ENCODE measurements around the gene MYO7B.

The MYO7B gene

DNA sequence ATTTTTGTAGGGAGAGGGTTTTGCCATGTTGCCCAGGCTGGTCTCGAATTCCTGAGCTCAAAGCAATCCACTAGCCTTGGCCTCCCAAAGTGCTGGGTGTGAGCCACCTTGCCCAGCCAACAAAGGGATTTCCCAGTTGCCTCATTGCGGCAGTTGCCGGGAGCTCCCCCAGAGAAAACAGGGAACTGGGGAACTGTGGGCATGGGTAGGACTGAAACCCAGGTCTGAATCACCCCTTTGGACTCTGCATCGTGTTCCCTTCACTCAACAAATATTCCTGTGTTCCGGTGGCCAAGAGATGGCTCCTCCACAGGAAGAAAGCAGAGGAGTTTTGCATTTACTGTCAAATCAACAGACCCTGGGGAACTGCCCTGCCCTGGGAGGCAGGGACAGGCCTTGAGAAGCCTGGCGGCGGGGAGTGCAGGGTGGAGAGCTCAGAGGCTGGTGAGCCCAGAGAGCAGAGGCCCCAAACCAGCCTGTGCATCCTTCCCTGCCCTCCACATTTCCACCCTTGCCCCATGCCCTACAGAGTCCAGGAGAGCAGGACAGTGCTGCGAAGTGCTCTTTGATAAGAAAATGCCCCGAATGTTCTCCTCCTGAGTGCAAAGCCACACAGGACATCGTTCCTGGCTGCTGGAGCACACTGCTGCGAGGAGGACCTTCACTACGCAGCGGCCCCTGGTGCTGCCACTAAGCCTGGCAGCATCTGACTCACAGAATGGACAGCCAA lies 24.9 kb downstream of the MYO7B start:
- DNase-seq, result no peak
- no peak overlapping the region for H3K4me3 ChIP-seq (ENCODE audit: low read depth, low read length)
- in situ Hi-C loops (cut with HindIII; ENCODE audit: low pct_ligation_motif_present, low sequenced_read_pairs), result no loop called here
- H3K27ac ChIP-seq, result no peak overlapping the region
- no peaks in the 10 kb centered on the region for H3K36me3 ChIP-seq (replicated peaks)
- TF ChIP-seq, protein P1, sequence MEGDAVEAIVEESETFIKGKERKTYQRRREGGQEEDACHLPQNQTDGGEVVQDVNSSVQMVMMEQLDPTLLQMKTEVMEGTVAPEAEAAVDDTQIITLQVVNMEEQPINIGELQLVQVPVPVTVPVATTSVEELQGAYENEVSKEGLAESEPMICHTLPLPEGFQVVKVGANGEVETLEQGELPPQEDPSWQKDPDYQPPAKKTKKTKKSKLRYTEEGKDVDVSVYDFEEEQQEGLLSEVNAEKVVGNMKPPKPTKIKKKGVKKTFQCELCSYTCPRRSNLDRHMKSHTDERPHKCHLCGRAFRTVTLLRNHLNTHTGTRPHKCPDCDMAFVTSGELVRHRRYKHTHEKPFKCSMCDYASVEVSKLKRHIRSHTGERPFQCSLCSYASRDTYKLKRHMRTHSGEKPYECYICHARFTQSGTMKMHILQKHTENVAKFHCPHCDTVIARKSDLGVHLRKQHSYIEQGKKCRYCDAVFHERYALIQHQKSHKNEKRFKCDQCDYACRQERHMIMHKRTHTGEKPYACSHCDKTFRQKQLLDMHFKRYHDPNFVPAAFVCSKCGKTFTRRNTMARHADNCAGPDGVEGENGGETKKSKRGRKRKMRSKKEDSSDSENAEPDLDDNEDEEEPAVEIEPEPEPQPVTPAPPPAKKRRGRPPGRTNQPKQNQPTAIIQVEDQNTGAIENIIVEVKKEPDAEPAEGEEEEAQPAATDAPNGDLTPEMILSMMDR (IDR thresholded peaks at IDR 0.05; ENCODE audit: low read depth, low read length, missing control alignments), result peak; percentile 16
- H3K27me3 ChIP-seq (replicated peaks), result no peaks in the 10 kb centered on the region

DNA sequence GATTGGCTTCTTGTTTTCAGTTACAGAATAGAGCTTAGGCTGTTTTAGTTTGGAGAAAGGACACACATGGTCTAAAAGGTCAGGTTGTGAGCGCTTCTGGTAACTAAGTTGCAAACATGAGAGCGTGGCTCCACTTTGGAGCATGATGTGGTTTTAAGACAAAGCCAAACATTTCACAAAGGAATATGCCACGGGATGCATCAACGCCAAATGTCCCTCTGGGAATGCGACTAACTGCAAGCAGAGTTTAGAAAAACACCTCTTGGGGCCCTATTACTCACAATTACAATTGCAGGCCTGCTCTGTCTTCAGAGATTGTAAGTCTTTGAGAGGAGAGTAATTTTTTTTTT lies 25.4 kb downstream of the MYO7B start:
- H3K36me3 ChIP-seq (replicated peaks), result no peaks in the 10 kb centered on the region
- in situ Hi-C loops (cut with HindIII; ENCODE audit: low pct_ligation_motif_present, low sequenced_read_pairs), result no loop called here
- H3K4me3 ChIP-seq (ENCODE audit: low read depth, low read length), result no peak overlapping the region
- TF ChIP-seq, protein P1 (IDR thresholded peaks at IDR 0.05; ENCODE audit: low read depth, low read length, missing control alignments), result no peak
- H3K27me3 ChIP-seq (replicated peaks), result no peaks in the 10 kb centered on the region
- no peak for DNase-seq
- H3K27ac ChIP-seq, result no peak overlapping the region

DNA sequence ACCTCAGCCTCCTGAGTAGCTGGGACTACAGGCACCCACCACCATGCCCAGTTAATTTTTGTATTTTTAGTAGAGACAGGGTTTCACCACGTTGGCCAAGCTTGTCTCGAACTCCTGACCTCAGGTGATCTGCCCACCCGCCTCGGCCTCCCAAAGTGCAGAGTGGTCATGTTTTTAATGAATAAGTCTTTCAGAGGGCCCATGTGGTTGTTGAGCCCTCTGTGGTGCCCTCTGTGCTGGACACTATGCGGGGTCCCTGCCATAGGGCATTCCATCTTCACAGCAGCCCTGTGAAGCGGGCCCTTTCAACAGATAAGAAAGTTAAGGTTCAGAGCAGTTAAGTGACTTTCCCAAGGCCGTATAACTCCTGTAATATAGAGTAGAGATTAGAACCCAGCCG lies 25.9 kb downstream of the MYO7B start:
- Histone ChIP-seq H3K27ac (no peak overlapping the region), H3K4me3 (ENCODE audit: low read depth, low read length) (no peak overlapping the region), H3K27me3 (replicated peaks) (no peaks in the 10 kb centered on the region), H3K36me3 (replicated peaks) (no peaks in the 10 kb centered on the region)
- no peak for DNase-seq
- in situ Hi-C loops (cut with HindIII; ENCODE audit: low pct_ligation_motif_present, low sequenced_read_pairs), result no loop called here
- TF ChIP-seq, protein P1 (IDR thresholded peaks at IDR 0.05; ENCODE audit: low read depth, low read length, missing control alignments), result no peak

DNA sequence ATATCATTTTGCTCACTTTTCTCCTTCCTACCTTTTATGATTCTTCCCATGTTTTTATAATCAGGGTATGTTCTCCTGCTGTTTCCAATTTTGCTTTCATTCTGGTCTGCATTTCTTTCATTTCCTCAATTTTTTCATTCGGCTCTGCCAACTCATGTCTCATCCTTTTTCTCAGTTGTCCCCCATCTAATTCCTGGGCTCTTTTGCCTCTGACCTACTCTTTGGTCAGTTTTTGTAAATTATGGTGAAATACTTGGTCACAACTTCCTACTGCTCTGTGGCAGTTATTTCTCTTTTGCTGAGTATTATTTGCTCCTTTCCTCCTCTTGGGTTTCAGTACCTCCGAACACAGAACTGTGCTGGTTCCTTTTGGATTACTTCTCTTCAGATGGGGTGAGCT lies 27.5 kb downstream of the MYO7B start:
- H3K27me3 ChIP-seq (replicated peaks), result no peaks in the 10 kb centered on the region
- in situ Hi-C loops (cut with HindIII; ENCODE audit: low pct_ligation_motif_present, low sequenced_read_pairs), result no loop called here
- no peak overlapping the region for H3K4me3 ChIP-seq (ENCODE audit: low read depth, low read length)
- DNase-seq, result no peak
- TF ChIP-seq, protein P1 (IDR thresholded peaks at IDR 0.05; ENCODE audit: low read depth, low read length, missing control alignments), result no peak
- no peak overlapping the region for H3K27ac ChIP-seq
- H3K36me3 ChIP-seq (replicated peaks), result no peaks in the 10 kb centered on the region

DNA sequence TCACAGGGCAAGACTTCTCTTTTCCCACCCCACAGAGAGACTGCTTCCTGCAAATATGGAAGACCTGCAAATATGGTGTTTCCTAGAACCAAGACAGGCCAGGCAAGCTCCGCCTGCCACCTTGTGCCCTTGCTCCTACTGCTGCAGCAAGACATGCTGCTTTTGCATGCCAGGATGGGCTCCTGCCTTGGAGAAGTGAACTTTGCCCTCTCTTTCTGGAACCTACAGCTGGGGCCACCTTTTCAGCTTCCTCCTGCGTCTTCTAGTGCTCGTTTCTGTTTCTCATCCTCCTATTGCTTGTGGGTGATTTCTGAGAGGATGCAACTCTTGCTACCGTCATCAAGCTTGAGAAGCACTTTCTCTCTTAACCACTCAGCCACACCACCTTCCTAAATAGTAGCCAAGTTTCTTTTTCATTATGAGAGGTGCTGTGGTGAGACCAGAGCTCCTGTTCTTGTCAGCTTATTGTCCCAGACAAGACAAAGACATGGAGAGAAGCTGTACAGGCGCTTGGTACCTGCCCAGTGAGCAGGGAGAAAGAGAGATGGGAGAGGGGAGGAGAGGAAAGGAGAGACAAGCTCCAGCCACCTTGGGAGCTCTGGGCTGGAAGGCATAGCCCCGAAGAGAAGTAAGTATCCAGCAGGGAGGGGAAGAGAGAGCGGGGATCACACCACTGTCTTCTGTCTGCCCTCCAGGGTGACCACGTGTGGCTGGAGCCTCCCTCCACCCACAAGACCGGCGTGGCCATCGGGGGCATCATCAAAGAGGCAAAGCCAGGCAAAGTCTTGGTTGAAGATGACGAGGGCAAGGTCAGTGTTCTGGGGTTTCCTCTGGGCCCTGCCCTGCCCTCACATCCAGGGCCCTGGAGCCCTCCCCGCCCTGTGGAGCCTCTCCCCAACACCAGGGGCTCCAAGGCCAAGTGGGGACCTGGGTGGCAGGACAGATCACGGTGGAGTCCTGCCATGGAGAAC lies 28.3 kb downstream of the MYO7B start:
- Histone ChIP-seq H3K36me3 (replicated peaks) (no peaks in the 10 kb centered on the region), H3K4me3 (ENCODE audit: low read depth, low read length) (no peak overlapping the region), H3K27ac (no peak overlapping the region), H3K27me3 (replicated peaks) (no peaks in the 10 kb centered on the region)
- TF ChIP-seq, protein P1 (IDR thresholded peaks at IDR 0.05; ENCODE audit: low read depth, low read length, missing control alignments), result no peak
- in situ Hi-C loops (cut with HindIII; ENCODE audit: low pct_ligation_motif_present, low sequenced_read_pairs), result no loop called here
- DNase-seq, result no peak

All from brain microvascular endothelial cell (primary cell).